HEK293T (cell line): ENCODE data around the gene TBPL1.

Experiments
- ARNT ChIP-seq: fragments of 450-650 bp; IDR thresholded peaks from 2 replicates; pipeline ENCODE4 v1.6.1; 2017; ENCODE audit warnings: mild to moderate bottlenecking
- ELF4 ChIP-seq: fragments of 450-650 bp; IDR thresholded peaks from 2 replicates; pipeline ENCODE4 v1.6.1; 2017; ENCODE audit warnings: antibody characterized with exemption
- FOXK2 ChIP-seq: fragments of 450-650 bp; IDR thresholded peaks from 2 replicates; pipeline ENCODE4 v1.6.1; 2016; ENCODE audit warnings: mild to moderate bottlenecking
- LEF1 ChIP-seq: fragments of 450-650 bp; IDR thresholded peaks from 2 replicates; pipeline ENCODE4 v1.6.1; 2017; ENCODE audit warnings: mild to moderate bottlenecking, borderline replicate concordance
- SP1 ChIP-seq: fragments of 450-650 bp; IDR thresholded peaks from 2 replicates; pipeline ENCODE4 v1.6.1; 2017
- SUZ12 ChIP-seq: fragments of 450-650 bp; IDR thresholded peaks from 2 replicates; pipeline ENCODE4 v1.6.1; 2016; ENCODE audit warnings: mild to moderate bottlenecking

DNA sequence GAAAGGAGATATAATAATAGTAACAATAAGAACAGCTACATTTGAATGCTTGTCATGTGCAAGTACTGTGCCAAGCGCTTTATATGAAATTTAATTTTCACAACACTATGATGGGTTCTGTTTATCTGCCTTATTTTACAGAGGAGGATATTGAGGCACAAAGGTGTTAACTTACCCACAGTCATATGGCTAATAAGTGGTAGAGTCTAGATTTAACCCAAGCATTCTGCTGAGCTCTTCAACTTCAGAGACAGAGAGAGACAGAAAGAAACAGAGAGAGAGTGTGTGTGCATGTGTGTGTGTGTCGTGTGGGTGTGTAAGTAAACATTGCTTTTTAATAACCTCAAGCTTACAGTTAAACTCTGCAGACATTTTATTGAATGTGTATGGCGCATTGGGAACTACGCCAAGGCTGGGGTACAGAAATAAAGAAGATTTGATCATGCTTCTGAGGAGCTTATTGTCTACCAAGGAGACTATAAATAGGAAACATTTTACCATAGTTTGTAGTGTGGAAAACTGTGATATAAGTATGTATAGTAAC, 12.9 kb downstream of the TBPL1 start:
- TF ChIP-seq SUZ12: no peak
- TF ChIP-seq ELF4: no peak
- TF ChIP-seq SP1: no peak
- no peak for TF ChIP-seq FOXK2
- no peak for TF ChIP-seq LEF1
- no peak for TF ChIP-seq ARNT
